ENCODE data around the gene C17orf75.

The C17orf75 gene

GRCh38 chr17:32315171-32315570, 26.8 kb downstream of the C17orf75 start:
- no peak overlapping the region for H3K4me3 ChIP-seq (ENCODE audit: low read length)
- no peak for DNase-seq (ENCODE audit: low read depth)
- no peak for TF ChIP-seq CTCF (conservative IDR thresholded peaks at IDR 0.05; ENCODE audit: low read depth, low read length)

GRCh38 chr17:32314636-32315035, 27.3 kb downstream of the C17orf75 start:
- no peak overlapping the region for H3K4me3 ChIP-seq (ENCODE audit: low read length)
- no peak for TF ChIP-seq CTCF (conservative IDR thresholded peaks at IDR 0.05; ENCODE audit: low read depth, low read length)
- no peak for DNase-seq (ENCODE audit: low read depth)

- no peak for DNase-seq (ENCODE audit: low read depth)
- TF ChIP-seq CTCF (conservative IDR thresholded peaks at IDR 0.05; ENCODE audit: low read depth, low read length), result no peak
- H3K4me3 ChIP-seq (ENCODE audit: low read length), result no peak overlapping the region
Observed at GRCh38 chr17:32311028-32311536, 30.9 kb downstream of the C17orf75 start.

GRCh38 chr17:32307658-32308057, 34.3 kb downstream of the C17orf75 start:
- no peak for DNase-seq (ENCODE audit: low read depth)
- no peak overlapping the region for H3K4me3 ChIP-seq (ENCODE audit: low read length)
- TF ChIP-seq CTCF (conservative IDR thresholded peaks at IDR 0.05; ENCODE audit: low read depth, low read length), result no peak

GRCh38 chr17:32305049-32305448, 36.9 kb downstream of the C17orf75 start:
- DNase-seq (ENCODE audit: low read depth), result no peak

GRCh38 chr17:32303781-32304288, 38.1 kb downstream of the C17orf75 start:
- no peak for DNase-seq (ENCODE audit: low read depth)
- H3K4me3 ChIP-seq (ENCODE audit: low read length), result no peak overlapping the region
- no peak for TF ChIP-seq CTCF (conservative IDR thresholded peaks at IDR 0.05; ENCODE audit: low read depth, low read length)

More at GRCh38 chr17:32305049-32305448, 36.9 kb downstream of the C17orf75 start:
- no peak for TF ChIP-seq CTCF (conservative IDR thresholded peaks at IDR 0.05; ENCODE audit: low read depth, low read length)
- no peak overlapping the region for H3K4me3 ChIP-seq (ENCODE audit: low read length)

GRCh38 chr17:32302860-32303649, 38.9 kb downstream of the C17orf75 start:
- H3K4me3 ChIP-seq (ENCODE audit: low read length), result no peak overlapping the region
- no peak for DNase-seq (ENCODE audit: low read depth)
- no peak for TF ChIP-seq CTCF (conservative IDR thresholded peaks at IDR 0.05; ENCODE audit: low read depth, low read length)
